PFSK-1 (cell line): ENCODE results near the gene VPS35L.

Experiments
- FOXP2 ChIP-seq: optimal IDR thresholded peaks from 2 replicates; pipeline ENCODE3; 2011; ENCODE audit warnings: borderline replicate concordance, control low read depth, inconsistent platforms; ENCODE audit not compliant: insufficient read depth; ENCODE audit errors: extremely low read length, extremely low read depth
- POLR2AphosphoS5 ChIP-seq: IDR thresholded peaks from 2 replicates; pipeline ENCODE4 v1.6.1; 2012; ENCODE audit warnings: low read depth, mild to moderate bottlenecking, control low read depth, low read length, moderate library complexity
- REST ChIP-seq, 2 experiments: IDR thresholded peaks; 2 replicates each; pipeline versions ENCODE4 v1.6.1 to v1.8.0; 2011 to 2012; ENCODE audit warnings: low read depth in 2 of 2, low read length in 2 of 2, control low read depth in 1 of 2, inconsistent platforms in 1 of 2, mild to moderate bottlenecking in 1 of 2, moderate library complexity in 1 of 2; ENCODE audit not compliant: insufficient read depth in 1 of 2
- SIN3A ChIP-seq: IDR thresholded peaks from 2 replicates; pipeline ENCODE4 v1.6.1; 2012; ENCODE audit warnings: mild to moderate bottlenecking, low read length, moderate library complexity, borderline replicate concordance; ENCODE audit not compliant: insufficient read depth
- TAF1 ChIP-seq: IDR thresholded peaks from 2 replicates; pipeline ENCODE4 v1.6.1; 2012; ENCODE audit warnings: low read length, control low read depth, borderline replicate concordance; ENCODE audit not compliant: insufficient read depth

VPS35L gene

GRCh38 chr16:19549673-19550072 lies 5.8 kb upstream of the VPS35L start:
- TF ChIP-seq SIN3A (no peak), REST (IDR thresholded peaks at IDR 0.05; ENCODE audit: insufficient read depth in 1 of 2, low read depth in 2 of 2, low read length in 2 of 2) (no peak), POLR2AphosphoS5 (no peak), TAF1 (no peak), FOXP2 (no peak)

- TF ChIP-seq REST (IDR thresholded peaks at IDR 0.05; ENCODE audit: insufficient read depth in 1 of 2, low read depth in 2 of 2, low read length in 2 of 2) (no peak), TAF1 (no peak), SIN3A (no peak), POLR2AphosphoS5 (no peak), FOXP2 (no peak)
Measured at GRCh38 chr16:19555938-19556771, 652 bp downstream of the VPS35L start.

GRCh38 chr16:19559242-19559910 lies 3.9 kb downstream of the VPS35L start:
- TF ChIP-seq TAF1 (no peak), SIN3A (no peak), FOXP2 (no peak), REST (IDR thresholded peaks at IDR 0.05; ENCODE audit: insufficient read depth in 1 of 2, low read depth in 2 of 2, low read length in 2 of 2) (no peak), POLR2AphosphoS5 (no peak)

- TF ChIP-seq REST (IDR thresholded peaks at IDR 0.05; ENCODE audit: insufficient read depth in 1 of 2, low read depth in 2 of 2, low read length in 2 of 2) (no peak), TAF1 (no peak), POLR2AphosphoS5 (no peak), SIN3A (no peak), FOXP2 (no peak)
Measured at GRCh38 chr16:19560078-19560477, 4.6 kb downstream of the VPS35L start.

- TF ChIP-seq FOXP2 (no peak), SIN3A (no peak), TAF1 (no peak), POLR2AphosphoS5 (no peak), REST (IDR thresholded peaks at IDR 0.05; ENCODE audit: insufficient read depth in 1 of 2, low read depth in 2 of 2, low read length in 2 of 2) (no peak)
Measured at GRCh38 chr16:19563377-19563776, 7.9 kb downstream of the VPS35L start.
